Cardiac muscle cell (in vitro differentiated cells and primary cell): Measurements from ENCODE around the gene TPP2. TPM values are rescaled to one million over a fixed set of nuclear protein-coding genes. Genes with fewer than 3 reads are reported as not detected.

Source experiments
- DNase-seq, 2 donors: peaks; one replicate each; pipeline versions ENCODE4 v3.0.0 to v3.0.0-alpha.2; 2010 to 2017; ENCODE audit warnings: low read depth in 1 of 2, low spot score in 1 of 2
- H3K27ac ChIP-seq: fragments of 200-600 bp; sonication (generic); 2 replicates; pipeline ENCODE4 v1.5.1; 2016
- H3K27me3 ChIP-seq: fragments of 200-600 bp; sonication (generic); 2 replicates; pipeline ENCODE4 v1.6.0; 2016; ENCODE audit warnings: control low read depth
- H3K36me3 ChIP-seq: fragments of 200-600 bp; sonication (generic); 2 replicates; pipeline ENCODE4 v1.5.1; 2016; ENCODE audit warnings: control low read depth
- H3K4me1 ChIP-seq: fragments of 200-600 bp; sonication (generic); 2 replicates; pipeline ENCODE4 v1.8.1; 2017; ENCODE audit warnings: low read depth, mild to moderate bottlenecking, mixed run types
- H3K4me3 ChIP-seq: fragments of 200-600 bp; sonication (generic); 2 replicates; pipeline ENCODE4 v1.5.1; 2016; ENCODE audit warnings: mild to moderate bottlenecking
- H3K9me3 ChIP-seq: fragments of 200-600 bp; sonication (generic); 2 replicates; pipeline ENCODE4 v1.5.1; 2017; ENCODE audit warnings: low read depth, mild to moderate bottlenecking, control low read depth
- polyA plus RNA-seq: library from polyadenylated mRNA; unstranded; fragments of >200 nt; fragmentation: Nextera tagmentation; extraction: Ambion mirVana; gene quantifications from 2 replicates; pipeline ENCODE4 v1.2.1, GENCODE V29; 2016
- total RNA-seq: library from RNA; depleted of rRNA; stranded (reverse); fragments of >200 nt; gene quantifications from 2 replicates; pipeline ENCODE4 v1.2.3, GENCODE V29; 2016
- TF ChIP-seq, protein P1 (sequence below): IDR thresholded peaks from 2 replicates; pipeline ENCODE4 v1.5.1; 2012; ENCODE audit warnings: low read depth, mild to moderate bottlenecking, low read length

TPP2 gene
- total and polyA plus RNA-seq, 2 experiments from 2014 or later, result 19.3 to 30.6 TPM

DNA sequence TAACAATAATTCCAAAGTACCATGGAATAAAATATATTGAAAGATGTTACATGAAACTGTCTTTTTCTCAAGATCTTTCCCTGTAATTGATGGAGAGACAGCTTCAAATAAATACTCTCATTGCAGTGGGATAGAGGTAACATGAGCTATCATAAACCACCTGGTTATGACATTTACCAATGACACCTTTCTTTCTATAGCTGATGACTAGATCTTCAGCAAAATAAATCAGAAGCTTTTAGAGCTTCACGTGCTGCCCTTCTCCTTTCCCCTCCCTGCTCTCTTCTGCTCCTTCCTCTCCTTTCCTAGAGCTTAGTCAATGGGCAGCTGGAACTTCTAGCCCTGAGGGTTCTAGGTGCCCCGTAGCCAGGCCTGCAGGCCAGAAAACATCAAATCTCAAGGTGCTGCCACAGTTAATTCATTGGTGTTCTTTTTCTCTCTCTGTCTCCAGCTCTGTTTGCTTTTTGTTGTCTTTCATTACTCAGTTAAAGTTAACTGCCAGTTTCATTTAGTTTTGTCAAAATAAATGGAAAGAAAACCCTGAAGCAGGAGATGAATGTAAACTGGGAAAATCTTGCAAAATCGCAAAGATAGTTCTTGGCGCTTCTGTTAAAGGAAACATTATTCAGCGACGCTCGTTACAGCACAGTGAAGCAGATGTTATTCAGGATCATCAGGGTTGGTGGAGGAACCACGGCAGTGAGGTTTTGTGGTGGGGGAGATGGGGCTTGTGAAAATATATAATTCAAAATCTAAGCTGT lies 106.4 kb downstream of the TPP2 start:
- no peak for DNase-seq
- Histone ChIP-seq H3K27me3 (no peaks in the 10 kb centered on the region), H3K4me3 (no peak overlapping the region), H3K36me3 (no peaks in the 10 kb centered on the region), H3K9me3 (no peaks in the 10 kb centered on the region), H3K4me1 (peaks cover 12% of the 10 kb centered on the region), H3K27ac (no peak overlapping the region)
- TF ChIP-seq, protein P1, sequence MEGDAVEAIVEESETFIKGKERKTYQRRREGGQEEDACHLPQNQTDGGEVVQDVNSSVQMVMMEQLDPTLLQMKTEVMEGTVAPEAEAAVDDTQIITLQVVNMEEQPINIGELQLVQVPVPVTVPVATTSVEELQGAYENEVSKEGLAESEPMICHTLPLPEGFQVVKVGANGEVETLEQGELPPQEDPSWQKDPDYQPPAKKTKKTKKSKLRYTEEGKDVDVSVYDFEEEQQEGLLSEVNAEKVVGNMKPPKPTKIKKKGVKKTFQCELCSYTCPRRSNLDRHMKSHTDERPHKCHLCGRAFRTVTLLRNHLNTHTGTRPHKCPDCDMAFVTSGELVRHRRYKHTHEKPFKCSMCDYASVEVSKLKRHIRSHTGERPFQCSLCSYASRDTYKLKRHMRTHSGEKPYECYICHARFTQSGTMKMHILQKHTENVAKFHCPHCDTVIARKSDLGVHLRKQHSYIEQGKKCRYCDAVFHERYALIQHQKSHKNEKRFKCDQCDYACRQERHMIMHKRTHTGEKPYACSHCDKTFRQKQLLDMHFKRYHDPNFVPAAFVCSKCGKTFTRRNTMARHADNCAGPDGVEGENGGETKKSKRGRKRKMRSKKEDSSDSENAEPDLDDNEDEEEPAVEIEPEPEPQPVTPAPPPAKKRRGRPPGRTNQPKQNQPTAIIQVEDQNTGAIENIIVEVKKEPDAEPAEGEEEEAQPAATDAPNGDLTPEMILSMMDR, result no peak

DNA sequence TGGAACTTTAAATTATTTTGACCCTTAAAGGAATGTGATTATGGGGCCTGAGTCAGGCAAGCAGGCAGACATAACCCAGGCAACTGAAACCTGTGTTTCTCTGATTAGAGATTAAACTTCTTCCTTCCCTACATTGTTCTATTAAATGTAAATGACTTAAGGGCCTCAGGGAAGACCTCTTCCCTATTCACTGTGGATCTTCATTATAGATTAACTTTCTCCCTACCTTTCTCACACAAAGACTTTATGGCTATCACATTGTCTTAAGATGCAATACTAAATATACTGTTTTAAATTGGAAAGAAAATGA lies 106.9 kb downstream of the TPP2 start:
- H3K4me3 ChIP-seq, result no peak overlapping the region
- H3K27me3 ChIP-seq, result no peaks in the 10 kb centered on the region
- no peak for DNase-seq
- H3K27ac ChIP-seq, result no peak overlapping the region
- H3K9me3 ChIP-seq, result no peaks in the 10 kb centered on the region
- peaks cover 12% of the 10 kb centered on the region for H3K4me1 ChIP-seq
- no peaks in the 10 kb centered on the region for H3K36me3 ChIP-seq
- TF ChIP-seq, protein P1, result no peak

DNA sequence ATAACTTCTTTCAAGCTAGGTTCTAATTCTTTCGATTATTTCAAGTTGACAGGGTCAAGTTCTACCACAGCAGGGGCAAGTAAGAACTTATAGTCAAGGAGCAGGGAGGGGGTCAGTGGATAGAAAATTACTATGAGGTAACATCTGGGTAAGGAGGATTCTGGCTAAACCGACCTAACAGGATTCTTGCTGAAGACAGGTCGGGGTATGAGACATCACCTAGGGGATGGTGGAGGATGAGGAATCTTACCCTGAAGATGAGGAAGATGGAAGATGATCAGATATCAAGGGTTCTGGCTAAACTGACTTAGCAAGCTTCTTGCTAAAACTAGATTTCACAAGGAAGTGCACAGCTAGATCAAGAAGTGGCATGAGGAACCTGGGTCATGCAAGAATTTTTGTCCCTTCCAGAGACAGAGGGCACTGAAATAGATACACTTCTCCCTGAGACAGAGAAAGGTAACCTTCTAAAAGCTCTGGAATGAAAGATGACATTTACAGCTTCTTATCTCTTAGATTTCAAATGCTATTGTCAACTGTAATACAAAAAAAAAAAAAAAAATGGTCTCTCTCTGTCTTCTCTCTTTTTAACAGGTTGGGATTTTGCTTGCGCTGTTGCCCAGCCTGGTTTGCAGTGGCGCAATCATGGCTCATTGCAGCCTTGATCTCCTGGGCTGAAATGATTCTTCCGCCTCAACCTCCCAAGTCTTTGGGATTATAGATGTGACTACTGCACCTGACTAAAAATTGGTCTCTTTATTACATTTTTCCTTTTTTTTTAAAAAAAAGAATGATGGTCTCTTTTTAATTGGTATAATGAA lies 107.7 kb downstream of the TPP2 start:
- no peaks in the 10 kb centered on the region for H3K27me3 ChIP-seq
- no peak overlapping the region for H3K27ac ChIP-seq
- TF ChIP-seq, protein P1, result no peak
- H3K4me3 ChIP-seq, result no peak overlapping the region
- DNase-seq, result no peak
- no peaks in the 10 kb centered on the region for H3K9me3 ChIP-seq
- no peaks in the 10 kb centered on the region for H3K36me3 ChIP-seq
- peaks cover 12% of the 10 kb centered on the region for H3K4me1 ChIP-seq

- H3K27me3 ChIP-seq, result no peaks in the 10 kb centered on the region
- H3K9me3 ChIP-seq, result no peaks in the 10 kb centered on the region
- H3K27ac ChIP-seq, result no peak overlapping the region
- no peaks in the 10 kb centered on the region for H3K36me3 ChIP-seq
- peak in 1 of 2 donors; percentile 92 for DNase-seq
- peaks cover 5% of the 10 kb centered on the region for H3K4me1 ChIP-seq
- TF ChIP-seq, protein P1, result no peak
- H3K4me3 ChIP-seq, result no peak overlapping the region
Observed at GRCh38 chr13:102707467-102707866, 110.7 kb downstream of the TPP2 start.

DNA sequence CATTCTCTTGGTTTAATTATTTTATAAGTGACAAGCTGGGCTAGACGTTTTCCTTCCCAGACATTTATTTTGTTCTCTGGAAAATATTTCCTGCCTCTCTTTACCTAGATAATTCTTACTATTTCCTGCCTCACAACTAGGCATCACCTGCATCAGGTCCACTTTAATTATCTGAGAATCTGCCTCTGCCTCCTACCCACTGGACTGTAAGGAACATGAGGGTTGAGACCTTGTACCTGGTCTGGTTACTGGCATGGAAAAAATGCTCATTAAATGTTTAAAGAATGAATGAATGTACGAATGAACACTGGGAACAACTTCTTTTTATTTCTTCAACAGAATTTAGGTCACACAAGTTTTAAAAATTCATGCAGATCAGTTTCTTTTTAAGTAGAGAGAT lies 111.4 kb downstream of the TPP2 start:
- Histone ChIP-seq H3K4me3 (no peak overlapping the region), H3K36me3 (no peaks in the 10 kb centered on the region), H3K4me1 (peaks cover 5% of the 10 kb centered on the region), H3K9me3 (no peaks in the 10 kb centered on the region), H3K27ac (no peak overlapping the region), H3K27me3 (no peaks in the 10 kb centered on the region)
- TF ChIP-seq, protein P1, result no peak
- no peak for DNase-seq
